ENCODE data around the gene ATP6V0E1. TPM values are rescaled to one million over a fixed set of nuclear protein-coding genes. Genes with fewer than 3 reads are reported as not detected.
"Not testable (repeated sequence)": the region's sequence is repeated elsewhere in the genome, so short reads cannot be mapped to it uniquely, and the experiment has no call there.

ATP6V0E1 gene
- total RNA-seq, 1 experiment from 2014 or later, result 90.5 TPM

GRCh38 chr5:173003360-173003759 lies 19.8 kb downstream of the ATP6V0E1 start:
- no peak for DNase-seq (ENCODE audit: low spot score)

- DNase-seq (ENCODE audit: low spot score), result no peak
Measured at GRCh38 chr5:173004013-173004412, 20.4 kb downstream of the ATP6V0E1 start.

- DNase-seq (ENCODE audit: low spot score), result no peak
Measured at GRCh38 chr5:173004447-173004846, 20.9 kb downstream of the ATP6V0E1 start.

- DNase-seq (ENCODE audit: low spot score), result no peak
Measured at GRCh38 chr5:173010021-173010420, 26.4 kb downstream of the ATP6V0E1 start.

- no peak for DNase-seq (ENCODE audit: low spot score)
Measured at GRCh38 chr5:173010547-173011464, 27.2 kb downstream of the ATP6V0E1 start.

GRCh38 chr5:173011566-173011965 lies 28.0 kb downstream of the ATP6V0E1 start:
- DNase-seq (ENCODE audit: low spot score), result no peak

GRCh38 chr5:173012882-173013281 lies 29.3 kb downstream of the ATP6V0E1 start:
- DNase-seq (ENCODE audit: low spot score), result no peak

GRCh38 chr5:173014671-173015070 lies 31.1 kb downstream of the ATP6V0E1 start:
- no peak for DNase-seq (ENCODE audit: low spot score)

GRCh38 chr5:173015192-173015591 lies 31.6 kb downstream of the ATP6V0E1 start:
- no peak for DNase-seq (ENCODE audit: low spot score)

- no peak for DNase-seq (ENCODE audit: low spot score)
Measured at GRCh38 chr5:173015598-173016455, 32.3 kb downstream of the ATP6V0E1 start.

GRCh38 chr5:173016598-173017046 lies 33.1 kb downstream of the ATP6V0E1 start:
- no peak for DNase-seq (ENCODE audit: low spot score)

GRCh38 chr5:173017087-173017486 lies 33.5 kb downstream of the ATP6V0E1 start:
- not testable (repeated sequence) for DNase-seq (ENCODE audit: low spot score)

- DNase-seq (ENCODE audit: low spot score), result no peak
Measured at GRCh38 chr5:173018358-173018757, 34.8 kb downstream of the ATP6V0E1 start.

- DNase-seq (ENCODE audit: low spot score), result no peak
Measured at GRCh38 chr5:173020154-173020581, 36.6 kb downstream of the ATP6V0E1 start.

GRCh38 chr5:173020643-173021042 lies 37.1 kb downstream of the ATP6V0E1 start:
- no peak for DNase-seq (ENCODE audit: low spot score)

GRCh38 chr5:173025651-173026050 lies 42.1 kb downstream of the ATP6V0E1 start:
- DNase-seq (ENCODE audit: low spot score), result no peak

GRCh38 chr5:173027905-173028304 lies 44.3 kb downstream of the ATP6V0E1 start:
- no peak for DNase-seq (ENCODE audit: low spot score)

- no peak for DNase-seq (ENCODE audit: low spot score)
Measured at GRCh38 chr5:173028811-173029327, 45.3 kb downstream of the ATP6V0E1 start.

GRCh38 chr5:173029499-173029921 lies 45.9 kb downstream of the ATP6V0E1 start:
- DNase-seq (ENCODE audit: low spot score), result no peak

GRCh38 chr5:173032096-173032495 lies 48.5 kb downstream of the ATP6V0E1 start:
- not testable (repeated sequence) for DNase-seq (ENCODE audit: low spot score)

GRCh38 chr5:173032730-173033129 lies 49.2 kb downstream of the ATP6V0E1 start:
- no peak for DNase-seq (ENCODE audit: low spot score)

- DNase-seq (ENCODE audit: low spot score), result no peak
Measured at GRCh38 chr5:173033923-173034322, 50.4 kb downstream of the ATP6V0E1 start.
